B cell (primary cell): ENCODE results near the gene MLLT11.
A peak's percentile ranks its signal among the peaks of the same experiment; 100 is the strongest.

Experiments
- CTCF ChIP-seq: fragments of 200-600 bp; IDR thresholded peaks from one replicate; pipeline ENCODE4 v1.8.0; 2022; ENCODE audit warnings: antibody characterized with exemption, mild to moderate bottlenecking
- EZH2 ChIP-seq: IDR thresholded peaks from 2 replicates; pipeline ENCODE4 v1.6.1; 2012; ENCODE audit warnings: borderline replicate concordance, low read depth, mild to moderate bottlenecking, moderate library complexity, low read length; ENCODE audit not compliant: insufficient read depth, poor library complexity, severe bottlenecking

GRCh38 chr1:151047925-151048644 lies 12.1 kb upstream of the MLLT11 start:
- peak; percentile 70 for TF ChIP-seq CTCF
- no peak for TF ChIP-seq EZH2
